H9 (cell line): ENCODE data around the gene IGF2BP3. TPM values are rescaled to one million over a fixed set of nuclear protein-coding genes. Genes with fewer than 3 reads are reported as not detected.

Source experiments
- DNase-seq: peaks from one replicate; pipeline ENCODE4 v3.0.0-alpha.2; 2017
- H2AFZ ChIP-seq: one replicate; pipeline ENCODE4 v1.6.1; 2013; ENCODE audit warnings: mild to moderate bottlenecking, low read length, control low read depth, moderate library complexity
- H2AK5ac ChIP-seq: 2 replicates; pipeline ENCODE4 v1.6.1; 2013; ENCODE audit warnings: low read length, control low read depth, mixed read lengths; ENCODE audit not compliant: insufficient read length
- H2BK120ac ChIP-seq: one replicate; pipeline ENCODE4 v1.6.1; 2013; ENCODE audit warnings: low read depth, mild to moderate bottlenecking, low read length, control low read depth, inconsistent platforms; ENCODE audit not compliant: poor library complexity, severe bottlenecking
- H2BK12ac ChIP-seq: 2 replicates; pipeline ENCODE4 v1.6.1; 2013; ENCODE audit warnings: low read length, control low read depth, mixed read lengths, low read depth; ENCODE audit not compliant: insufficient read length
- H2BK15ac ChIP-seq: 2 replicates; pipeline ENCODE4 v1.6.1; 2013; ENCODE audit warnings: low read depth, low read length, control low read depth
- H2BK20ac ChIP-seq: one replicate; pipeline ENCODE4 v1.6.1; 2013; ENCODE audit warnings: low read depth, mild to moderate bottlenecking, low read length, control low read depth, inconsistent platforms; ENCODE audit not compliant: poor library complexity, severe bottlenecking
- H2BK5ac ChIP-seq: 2 replicates; pipeline ENCODE4 v1.6.1; 2013; ENCODE audit warnings: low read length, control low read depth, mixed read lengths; ENCODE audit not compliant: insufficient read length
- H3K14ac ChIP-seq: 2 replicates; pipeline ENCODE4 v1.6.1; 2013; ENCODE audit warnings: low read length, control low read depth; ENCODE audit not compliant: insufficient read depth
- H3K18ac ChIP-seq: 2 replicates; pipeline ENCODE4 v1.6.1; 2013; ENCODE audit warnings: low read depth, mild to moderate bottlenecking, mixed read lengths, low read length, control low read depth; ENCODE audit not compliant: insufficient read length
- H3K23ac ChIP-seq: 2 replicates; pipeline ENCODE4 v1.6.1; 2013; ENCODE audit warnings: low read length, control low read depth, mixed read lengths, low read depth; ENCODE audit not compliant: insufficient read length
- H3K23me2 ChIP-seq: 2 replicates; pipeline ENCODE4 v1.6.1; 2013; ENCODE audit warnings: low read depth, mild to moderate bottlenecking, mixed read lengths, low read length, control low read depth; ENCODE audit not compliant: insufficient read length, poor library complexity, severe bottlenecking
- H3K27ac ChIP-seq: 2 replicates; pipeline ENCODE4 v1.5.1; 2013; ENCODE audit warnings: low read length, control low read depth, mixed read lengths, low read depth; ENCODE audit not compliant: insufficient read length
- H3K27me3 ChIP-seq: 2 replicates; pipeline ENCODE4 v1.6.1; 2013; ENCODE audit warnings: low read length, control low read depth, inconsistent platforms; ENCODE audit not compliant: insufficient read depth
- H3K4ac ChIP-seq: 2 replicates; pipeline ENCODE4 v1.6.1; 2013; ENCODE audit warnings: low read depth, mild to moderate bottlenecking, control low read depth, inconsistent platforms, low read length, moderate library complexity
- H3K4me1 ChIP-seq: 2 replicates; pipeline ENCODE4 v1.6.1; 2013; ENCODE audit warnings: low read length, control low read depth, inconsistent platforms; ENCODE audit not compliant: insufficient read depth
- H3K4me2 ChIP-seq: 2 replicates; pipeline ENCODE4 v1.6.1; 2013; ENCODE audit warnings: low read length, control low read depth, mixed read lengths; ENCODE audit not compliant: insufficient read length, insufficient read depth
- H3K56ac ChIP-seq: 2 replicates; pipeline ENCODE4 v1.6.1; 2013; ENCODE audit warnings: low read depth, mild to moderate bottlenecking, mixed read lengths, low read length, control low read depth; ENCODE audit not compliant: insufficient read length
- H3K79me1 ChIP-seq: 2 replicates; pipeline ENCODE4 v1.6.1; 2013; ENCODE audit warnings: low read depth, mild to moderate bottlenecking, moderate library complexity, low read length, control low read depth, inconsistent platforms; ENCODE audit not compliant: insufficient read depth, poor library complexity, severe bottlenecking
- H3K79me2 ChIP-seq: 2 replicates; pipeline ENCODE4 v1.6.1; 2013; ENCODE audit warnings: low read length, control low read depth, inconsistent platforms; ENCODE audit not compliant: insufficient read depth
- H3K9ac ChIP-seq: 2 replicates; pipeline ENCODE4 v1.6.1; 2013; ENCODE audit warnings: low read length, control low read depth, mixed read lengths; ENCODE audit not compliant: insufficient read length; ENCODE audit errors: extremely low read depth
- H3K9me3 ChIP-seq: one replicate; pipeline ENCODE4 v1.6.1; 2013; ENCODE audit warnings: low read depth, low read length, inconsistent platforms; ENCODE audit not compliant: control insufficient read depth
- H3T11ph ChIP-seq: one replicate; pipeline ENCODE4 v1.6.1; 2013; ENCODE audit warnings: mild to moderate bottlenecking, low read length, control low read depth, inconsistent platforms
- H4K20me1 ChIP-seq: one replicate; pipeline ENCODE4 v1.6.1; 2013; ENCODE audit not compliant: control insufficient read depth, insufficient read length, insufficient read depth
- H4K5ac ChIP-seq: 2 replicates; pipeline ENCODE4 v1.6.1; 2013; ENCODE audit warnings: low read depth, mild to moderate bottlenecking, mixed read lengths, low read length, control low read depth; ENCODE audit not compliant: insufficient read length
- H4K8ac ChIP-seq: replicated peaks from 2 replicates; pipeline ENCODE4 v1.6.1; 2013; ENCODE audit warnings: low read length, control low read depth, mixed read lengths, low read depth; ENCODE audit not compliant: insufficient read length
- H4K91ac ChIP-seq: 2 replicates; pipeline ENCODE4 v1.6.1; 2013; ENCODE audit warnings: low read depth, mild to moderate bottlenecking, moderate library complexity, mixed read lengths, low read length, control low read depth; ENCODE audit not compliant: insufficient read length
- H3K27ac Mint-ChIP-seq, 3 experiments: 2 replicates in 2 of 3; 3 replicates in 1 of 3; pipeline ENCODE4 v1.8.0; 2020 to 2021; ENCODE audit warnings: mixed read lengths in 3 of 3, mild to moderate bottlenecking in 1 of 3, moderate library complexity in 1 of 3
- H3K27me3 Mint-ChIP-seq: 2 replicates; pipeline ENCODE4 v1.8.0; 2021; ENCODE audit warnings: low read depth, mild to moderate bottlenecking, moderate library complexity, mixed read lengths
- H3K36me3 Mint-ChIP-seq, 3 experiments: 2 replicates in 2 of 3; 3 replicates in 1 of 3; pipeline ENCODE4 v1.8.0; 2020 to 2021; ENCODE audit warnings: low read depth in 3 of 3, mixed read lengths in 3 of 3; ENCODE audit not compliant: insufficient read depth in 1 of 3
- H3K4me1 Mint-ChIP-seq, 2 experiments: 2 replicates each; pipeline ENCODE4 v1.8.0; 2020; ENCODE audit warnings: mixed read lengths in 2 of 2
- H3K4me3 Mint-ChIP-seq, 2 experiments: 2 replicates in 1 of 2; 3 replicates in 1 of 2; pipeline ENCODE4 v1.8.0; 2020 to 2021; ENCODE audit warnings: mild to moderate bottlenecking in 2 of 2, mixed read lengths in 2 of 2, moderate library complexity in 1 of 2
- H3K9me3 Mint-ChIP-seq, 2 experiments: 2 replicates in 1 of 2; 3 replicates in 1 of 2; pipeline ENCODE4 v1.8.0; 2020; ENCODE audit warnings: mild to moderate bottlenecking in 2 of 2, mixed read lengths in 2 of 2, moderate library complexity in 1 of 2
- total RNA-seq: library from RNA; stranded (reverse); gene quantifications from 2 replicates; pipeline ENCODE4 v1.2.1, GENCODE V29; 2021
- TF ChIP-seq, protein P1 (sequence below): fragments of 200-600 bp; sonication (generic); conservative IDR thresholded peaks from 3 replicates; pipeline ENCODE4 v1.8.0; 2021; ENCODE audit warnings: antibody characterized with exemption, mild to moderate bottlenecking

IGF2BP3 gene
- total RNA-seq, 1 experiment from 2014 or later = 197 TPM

DNA sequence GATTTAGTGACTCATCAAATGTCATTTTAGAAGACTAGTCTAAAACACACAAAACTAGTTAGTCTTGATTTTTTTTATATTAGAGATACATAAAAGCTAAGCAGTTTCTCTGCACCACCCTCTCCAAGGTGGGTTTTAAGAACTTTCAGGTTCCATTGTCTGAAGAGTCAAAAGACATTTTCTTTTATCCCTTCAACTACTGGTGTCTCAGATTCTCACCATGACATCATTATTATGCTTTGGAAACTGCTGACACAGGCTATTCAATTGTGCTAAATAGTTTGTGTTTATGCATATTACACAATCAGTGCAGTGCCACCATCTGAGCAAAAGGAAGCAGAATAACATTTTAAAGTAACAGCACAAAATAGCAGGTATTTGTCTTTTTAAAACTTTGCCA lies 52.2 kb downstream of the IGF2BP3 start:
- Histone ChIP-seq H2AFZ (no peak overlapping the region), H3K4me1 (peaks cover 4% of the 10 kb centered on the region; the same call in 1 of the 2 replicates), H4K20me1 (peaks cover 3% of the 10 kb centered on the region), H4K5ac (no peak overlapping the region), H3K79me1 (peaks cover 3% of the 10 kb centered on the region), H2BK20ac (no peak overlapping the region), H3K27me3 (no peaks in the 10 kb centered on the region), H4K91ac (no peak overlapping the region), H3K9me3 (no peaks in the 10 kb centered on the region), H3K56ac (no peak overlapping the region), H2BK15ac (no peak overlapping the region), H3K4ac (no peak overlapping the region), H3K4me2 (no peak overlapping the region), H3K23ac (no peak overlapping the region), H3T11ph (no peak overlapping the region), H3K27ac (no peak overlapping the region), H2BK5ac (no peak overlapping the region), H3K14ac (no peak overlapping the region), H4K8ac (no peak overlapping the region), H2BK120ac (no peak overlapping the region), H3K9ac (no peak overlapping the region), H2AK5ac (no peak overlapping the region), H2BK12ac (no peak overlapping the region), H3K18ac (no peak overlapping the region), H3K79me2 (peaks cover 17% of the 10 kb centered on the region; the same call in 1 of the 2 replicates), H3K23me2 (no peaks in the 10 kb centered on the region)
- H3K27me3 Mint-ChIP-seq = no peaks in the 10 kb centered on the region
- H3K9me3 Mint-ChIP-seq = no peaks in the 10 kb centered on the region; a peak in 2 of 5 replicates
- peaks cover 31 to 53% (median 39%) of the 10 kb centered on the region in 3 experiments for H3K36me3 Mint-ChIP-seq
- peaks cover 49 to 64% of the 10 kb centered on the region in 2 experiments for H3K4me1 Mint-ChIP-seq
- H3K4me3 Mint-ChIP-seq = no peak overlapping the region; a peak in 1 of 5 replicates
- DNase-seq = no peak
- peak overlapping the region; percentile 28 to 94 (median 30); a peak in 5 of 7 replicates for H3K27ac Mint-ChIP-seq
- TF ChIP-seq, protein P1, sequence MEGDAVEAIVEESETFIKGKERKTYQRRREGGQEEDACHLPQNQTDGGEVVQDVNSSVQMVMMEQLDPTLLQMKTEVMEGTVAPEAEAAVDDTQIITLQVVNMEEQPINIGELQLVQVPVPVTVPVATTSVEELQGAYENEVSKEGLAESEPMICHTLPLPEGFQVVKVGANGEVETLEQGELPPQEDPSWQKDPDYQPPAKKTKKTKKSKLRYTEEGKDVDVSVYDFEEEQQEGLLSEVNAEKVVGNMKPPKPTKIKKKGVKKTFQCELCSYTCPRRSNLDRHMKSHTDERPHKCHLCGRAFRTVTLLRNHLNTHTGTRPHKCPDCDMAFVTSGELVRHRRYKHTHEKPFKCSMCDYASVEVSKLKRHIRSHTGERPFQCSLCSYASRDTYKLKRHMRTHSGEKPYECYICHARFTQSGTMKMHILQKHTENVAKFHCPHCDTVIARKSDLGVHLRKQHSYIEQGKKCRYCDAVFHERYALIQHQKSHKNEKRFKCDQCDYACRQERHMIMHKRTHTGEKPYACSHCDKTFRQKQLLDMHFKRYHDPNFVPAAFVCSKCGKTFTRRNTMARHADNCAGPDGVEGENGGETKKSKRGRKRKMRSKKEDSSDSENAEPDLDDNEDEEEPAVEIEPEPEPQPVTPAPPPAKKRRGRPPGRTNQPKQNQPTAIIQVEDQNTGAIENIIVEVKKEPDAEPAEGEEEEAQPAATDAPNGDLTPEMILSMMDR = no peak
